Esophagus squamous epithelium (tissue), 5 donors: ENCODE results near the gene ZBTB42. TPM values are rescaled to one million over a fixed set of nuclear protein-coding genes. Genes with fewer than 3 reads are reported as not detected.

Source experiments
- DNase-seq: peaks from one replicate; lab custom pipeline; 2025; lab: John Stamatoyannopoulos, UW
- H3K27ac ChIP-seq, 4 donors: fragments of 200-600 bp; sonication (generic); one replicate each; pipeline ENCODE4 v1.5.1; 2016 to 2019; ENCODE audit warnings: mild to moderate bottlenecking in 1 of 4
- H3K27me3 ChIP-seq, 4 donors: fragments of 200-600 bp; sonication (generic); 1 replicate in 3 of 4; 2 replicates in 1 of 4; pipeline versions ENCODE4 v1.5.1 to v1.6.0; 2017 to 2021; ENCODE audit warnings: antibody characterized with exemption in 1 of 4
- H3K36me3 ChIP-seq, 3 donors: fragments of 200-600 bp; sonication (generic); one replicate each; pipeline ENCODE4 v1.5.1; 2016 to 2019
- H3K4me1 ChIP-seq, 3 donors: fragments of 200-600 bp; sonication (generic); one replicate each; pipeline ENCODE4 v1.5.1; 2017 to 2019
- H3K4me3 ChIP-seq, 4 donors: fragments of 200-600 bp; sonication (generic); 1 replicate in 3 of 4; 2 replicates in 1 of 4; pipeline ENCODE4 v1.5.1; 2016 to 2019; ENCODE audit warnings: mild to moderate bottlenecking in 2 of 4, moderate library complexity in 1 of 4
- H3K9me3 ChIP-seq, 3 donors: fragments of 200-600 bp; sonication (generic); one replicate each; pipeline ENCODE4 v1.5.1; 2016 to 2019
- CTCF ChIP-seq, 6 experiments: fragments of 450-650 bp in 4 of 6; fragments of 200-600 bp in 2 of 6; sonication (generic) in 2 of 6; IDR thresholded peaks; one replicate each; pipeline ENCODE4 v1.5.1; 2016 to 2019; ENCODE audit warnings: antibody characterized with exemption in 6 of 6, mild to moderate bottlenecking in 4 of 6, moderate library complexity in 4 of 6
- POLR2A ChIP-seq, 4 donors: fragments of 450-650 bp; IDR thresholded peaks; one replicate each; pipeline ENCODE4 v1.6.1; 2017; ENCODE audit warnings: antibody characterized with exemption in 4 of 4, mild to moderate bottlenecking in 4 of 4, moderate library complexity in 3 of 4
- whole genome bisulfite sequencing, 2 donors: methylation state at CpG; one replicate each; pipeline ENCODE4 v1.1.5; 2018; 5-methylcytosine and 5-hydroxymethylcytosine counted together
- intact Hi-C: fragments of 100-400 bp; cut with DNase I; formaldehyde crosslinking; loops from one replicate; pipeline ENCODE4 v1.15.0; 2022
- total RNA-seq, 4 donors: library from RNA; depleted of rRNA; stranded (reverse); fragments of >200 nt; gene quantifications; one replicate each; pipeline ENCODE4 v1.1.0, GENCODE V29; 2016
- donor health status: DM: yes; HTN: yes; CAD: no.

ZBTB42 gene
- total RNA-seq, 4 donors from 2014 or later, result 4.7 to 14.2 (median 8.4) TPM

- intact Hi-C loops, result no loop called here
- H3K4me1 ChIP-seq, result peaks cover 19 to 43% (median 24%) of the 10 kb centered on the region in 3 donors
- H3K36me3 ChIP-seq, result no peaks in the 10 kb centered on the region
- H3K4me3 ChIP-seq, result no peak overlapping the region
- H3K27me3 ChIP-seq, result peaks cover 0 to 6% (median 0%) of the 10 kb centered on the region in 4 donors
- whole genome bisulfite sequencing, 2 donors, result 74 to 85% methylated on average over 7 of the region's 23 CpGs
- H3K27ac ChIP-seq, result peak overlapping the region in 3 of 4 donors; percentile 22 to 46 (median 31)
- no peaks in the 10 kb centered on the region for H3K9me3 ChIP-seq
- no peak for TF ChIP-seq POLR2A (IDR thresholded peaks at IDR 0.05)
- DNase-seq, result no peak
These were observed 20.5 kb downstream of the ZBTB42 start for GRCh38 chr14:104821229-104821945.

GRCh38 chr14:104821971-104822608 is 21.2 kb downstream of the ZBTB42 start:
- no peaks in the 10 kb centered on the region for H3K9me3 ChIP-seq
- intact Hi-C loops, result no loop called here
- H3K36me3 ChIP-seq, result no peaks in the 10 kb centered on the region
- H3K4me3 ChIP-seq, result no peak overlapping the region
- H3K27ac ChIP-seq, result peak overlapping the region in 3 of 4 donors; percentile 22 to 46 (median 31)
- WGBS, 2 donors, result 75 to 88% methylated on average over 8 to 18 of the region's 27 CpGs
- peaks cover 0 to 6% (median 0%) of the 10 kb centered on the region in 4 donors for H3K27me3 ChIP-seq
- H3K4me1 ChIP-seq, result peaks cover 17 to 42% (median 22%) of the 10 kb centered on the region in 3 donors
- DNase-seq, result no peak
- TF ChIP-seq CTCF (IDR thresholded peaks at IDR 0.05), result no peak
- no peak for TF ChIP-seq POLR2A (IDR thresholded peaks at IDR 0.05)

GRCh38 chr14:104822821-104823615 is 22.1 kb downstream of the ZBTB42 start:
- intact Hi-C loops, result no loop called here
- H3K27me3 ChIP-seq, result peaks cover 0 to 6% (median 0%) of the 10 kb centered on the region in 4 donors
- 80% methylated on average over 10 to 11 of the region's 22 CpGs for WGBS, 2 donors
- no peaks in the 10 kb centered on the region for H3K36me3 ChIP-seq
- H3K9me3 ChIP-seq, result no peaks in the 10 kb centered on the region
- peaks cover 24 to 45% (median 26%) of the 10 kb centered on the region in 3 donors for H3K4me1 ChIP-seq
- DNase-seq, result no peak
- no peak for TF ChIP-seq CTCF (IDR thresholded peaks at IDR 0.05)
- no peak for TF ChIP-seq POLR2A (IDR thresholded peaks at IDR 0.05)
- H3K27ac ChIP-seq, result no peak overlapping the region
- H3K4me3 ChIP-seq, result no peak overlapping the region

- Histone ChIP-seq H3K36me3 (no peaks in the 10 kb centered on the region), H3K9me3 (no peaks in the 10 kb centered on the region), H3K27me3 (peaks cover 0 to 6% (median 0%) of the 10 kb centered on the region in 4 donors), H3K4me1 (peaks cover 24 to 45% (median 26%) of the 10 kb centered on the region in 3 donors), H3K4me3 (no peak overlapping the region), H3K27ac (no peak overlapping the region)
- intact Hi-C loops, result no loop called here
- WGBS, 2 donors, result 94 to 96% methylated on average over 2 of the region's 2 CpGs
- TF ChIP-seq CTCF (IDR thresholded peaks at IDR 0.05) (no peak), POLR2A (IDR thresholded peaks at IDR 0.05) (no peak)
- DNase-seq, result no peak
These were observed 23.6 kb downstream of the ZBTB42 start for GRCh38 chr14:104824353-104824997.
